Endometrium (tissue), 2 donors: ENCODE results near the gene CLTCL1.
"Not testable (repeated sequence)": the region's sequence is repeated elsewhere in the genome, so short reads cannot be mapped to it uniquely, and the experiment has no call there.

Experiments
- FAIRE-seq: peaks from 2 replicates; lab custom pipeline; 2012; peaks lifted over from hg19 to GRCh38; lab: Jason Lieb, UNC
- donor health status: control.
- donor health status: control.

Gene CLTCL1

GRCh38 chr22:19175602-19176174 lies 115.8 kb downstream of the CLTCL1 start:
- FAIRE-seq, result no peak

DNA sequence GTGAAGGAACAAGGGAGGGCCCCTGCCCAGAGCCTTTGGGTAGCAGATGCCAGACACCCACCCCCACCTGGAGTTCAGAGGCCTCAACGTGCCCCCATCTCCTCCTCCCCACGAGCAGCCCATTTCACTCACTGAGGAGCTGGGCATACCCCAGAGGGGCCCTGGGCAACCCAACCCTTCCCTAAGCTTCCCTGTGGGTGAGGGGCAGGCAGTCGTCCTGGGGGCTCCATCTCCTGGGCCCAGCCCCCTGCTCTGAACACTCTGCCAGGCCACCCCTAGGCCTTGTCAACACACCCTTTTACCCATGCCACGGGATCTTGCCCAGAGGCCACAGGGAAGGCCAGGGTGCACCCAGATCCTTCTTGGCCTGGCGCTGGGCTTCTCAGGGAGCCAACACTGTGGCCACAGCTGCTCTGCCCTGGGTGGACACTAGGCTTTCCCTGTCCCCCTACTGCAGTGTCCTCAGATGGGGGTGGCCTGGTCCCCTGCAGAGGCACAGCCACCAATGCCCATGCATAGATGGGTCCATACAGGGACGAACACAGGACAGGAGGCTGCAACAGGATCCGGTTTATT lies 116.4 kb downstream of the CLTCL1 start:
- no peak for FAIRE-seq

- no peak for FAIRE-seq
Measured at GRCh38 chr22:19174106-19175025, 117.2 kb downstream of the CLTCL1 start.

GRCh38 chr22:19173047-19174035 lies 118.2 kb downstream of the CLTCL1 start:
- FAIRE-seq, result no peak

DNA sequence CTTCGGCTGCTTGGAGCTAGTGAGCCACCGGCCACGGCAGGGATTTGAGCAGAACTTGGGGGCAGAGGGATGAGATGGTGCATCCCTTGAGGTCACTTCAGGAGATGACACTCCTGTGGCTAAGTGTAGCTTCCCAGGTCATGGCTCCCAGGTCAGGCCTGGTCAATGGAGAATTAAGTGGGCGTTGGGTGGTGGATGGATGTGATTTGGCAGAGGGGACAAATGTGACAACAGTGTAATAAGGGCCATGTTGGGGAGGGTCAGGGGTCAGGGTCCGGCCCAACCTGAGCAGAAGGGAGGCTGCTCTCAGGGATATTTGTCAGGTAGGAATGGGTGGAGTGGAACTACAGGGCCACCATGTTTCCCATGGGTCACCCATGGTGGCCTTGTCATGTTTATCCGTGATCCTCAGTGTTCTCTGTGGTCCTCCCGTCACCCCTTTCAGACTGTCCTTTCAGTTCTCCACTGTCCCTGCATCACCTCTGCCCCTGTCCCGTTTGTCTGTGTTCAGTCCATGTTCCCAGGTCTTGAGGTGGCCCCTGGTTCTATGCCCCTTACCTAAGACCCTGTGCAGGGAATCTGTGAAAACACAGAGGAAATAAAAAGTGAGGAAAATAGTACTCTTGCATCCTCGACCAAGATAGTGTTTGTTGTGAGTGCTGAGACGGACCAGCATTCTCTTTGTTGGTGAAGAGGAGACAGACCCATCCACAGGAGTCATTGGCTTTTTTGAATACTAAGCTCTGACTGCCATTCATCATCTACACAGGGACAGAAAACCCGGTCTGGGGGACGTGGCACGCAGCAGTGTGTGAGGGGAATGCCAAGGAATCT lies 119.1 kb downstream of the CLTCL1 start:
- FAIRE-seq, result no peak

DNA sequence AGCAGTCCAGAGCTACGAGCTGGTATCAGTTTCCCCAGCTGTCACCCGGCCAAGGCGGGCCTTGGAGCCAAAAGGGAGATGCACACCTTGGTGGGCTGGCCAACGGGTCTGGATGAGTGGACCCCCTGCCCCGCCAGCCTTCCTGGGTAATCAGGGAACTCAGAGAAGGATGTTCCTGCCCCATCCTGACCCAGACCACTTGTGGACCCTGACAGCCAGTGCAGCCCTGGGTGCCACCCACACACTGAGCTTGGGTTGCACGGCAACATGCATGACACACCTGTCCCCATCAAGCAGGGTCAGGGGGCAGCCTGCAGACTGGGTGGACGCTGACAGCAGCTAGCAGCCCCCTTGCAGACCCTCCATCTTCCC lies 121.6 kb downstream of the CLTCL1 start:
- no peak for FAIRE-seq

GRCh38 chr22:19169002-19169946 lies 122.2 kb downstream of the CLTCL1 start:
- FAIRE-seq, result no peak

GRCh38 chr22:19168088-19168890 lies 123.2 kb downstream of the CLTCL1 start:
- FAIRE-seq, result no peak

DNA sequence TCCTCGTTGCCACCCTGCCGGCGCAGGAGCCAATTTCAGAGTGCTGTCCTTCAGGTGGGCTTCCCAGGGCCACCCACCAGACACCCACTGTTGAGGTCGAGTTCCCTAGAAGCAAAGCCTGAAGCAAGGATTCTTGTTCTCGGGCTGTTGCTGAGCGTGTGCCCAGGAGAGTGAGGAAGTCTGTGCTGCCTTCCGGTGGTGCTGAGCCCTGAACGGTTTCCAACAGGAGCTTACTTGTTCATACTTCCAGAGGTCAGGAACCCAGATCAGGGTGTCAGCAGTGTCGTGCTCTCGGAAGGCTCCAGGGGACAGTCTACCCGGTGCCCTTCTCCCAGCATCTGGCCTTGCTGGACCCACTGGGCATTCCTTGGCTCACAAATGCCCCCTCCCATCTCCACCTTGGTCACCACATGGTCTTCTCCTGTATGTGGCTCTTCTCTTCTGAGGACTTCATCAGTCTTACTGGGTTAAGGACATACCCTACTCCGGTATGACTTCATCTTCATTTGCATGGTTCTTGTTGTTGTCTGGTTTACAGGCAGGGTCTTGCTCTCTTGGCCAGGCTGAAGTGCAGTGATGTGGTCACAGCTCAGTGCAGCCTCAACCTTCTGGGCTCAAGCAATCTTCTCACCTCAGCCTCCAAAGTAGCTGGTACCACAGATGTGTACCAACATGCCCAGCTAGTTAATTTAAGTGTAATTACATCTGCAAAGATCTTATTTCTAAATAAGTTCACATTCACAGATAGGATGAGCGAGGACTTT lies 124.2 kb downstream of the CLTCL1 start:
- no peak for FAIRE-seq

- no peak for FAIRE-seq
Measured at GRCh38 chr22:19166421-19166820, 125.1 kb downstream of the CLTCL1 start.

DNA sequence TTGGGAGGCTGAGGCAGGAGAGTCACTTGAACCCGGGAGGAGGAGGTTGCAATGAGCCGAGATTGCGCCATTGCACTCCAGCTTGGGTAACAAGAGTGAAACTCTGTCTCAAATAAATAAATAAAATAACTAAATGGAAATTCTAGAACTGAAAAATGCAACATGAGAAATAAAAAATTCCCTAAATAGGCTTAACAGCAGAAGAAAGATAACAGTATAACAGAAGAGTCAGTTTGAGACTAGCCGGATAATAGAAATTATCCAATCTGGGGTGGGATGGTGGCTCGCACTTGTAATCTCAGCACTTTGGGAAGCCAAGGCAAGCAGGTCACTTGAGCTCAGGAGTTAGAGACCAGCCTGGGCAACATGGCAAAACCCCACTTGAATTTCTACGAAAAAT lies 127.1 kb downstream of the CLTCL1 start:
- no peak for FAIRE-seq

DNA sequence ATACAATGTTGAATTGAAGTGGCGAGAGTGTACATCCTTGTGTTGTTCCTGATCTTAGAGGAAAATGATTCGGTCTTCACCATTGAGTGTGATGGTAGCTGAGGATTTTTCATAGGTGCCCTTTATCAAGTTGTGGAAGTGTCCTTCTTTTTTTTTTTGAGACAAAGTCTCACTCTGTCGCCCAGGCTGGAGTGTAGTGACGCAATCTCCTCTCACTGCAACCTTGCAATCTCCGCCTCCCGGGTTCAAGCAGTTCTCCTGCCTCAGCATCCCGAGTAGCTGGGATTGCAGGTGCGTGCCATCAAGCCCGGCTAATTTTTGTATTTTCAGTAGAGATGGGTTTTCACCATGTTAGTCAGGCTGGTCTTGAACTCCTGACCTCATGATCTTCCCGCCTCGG lies 132.9 kb downstream of the CLTCL1 start:
- not testable (repeated sequence) for FAIRE-seq

- FAIRE-seq, result not testable (repeated sequence)
Measured at GRCh38 chr22:19156109-19156508, 135.4 kb downstream of the CLTCL1 start.

- no peak for FAIRE-seq
Measured at GRCh38 chr22:19152942-19153883, 138.3 kb downstream of the CLTCL1 start.

DNA sequence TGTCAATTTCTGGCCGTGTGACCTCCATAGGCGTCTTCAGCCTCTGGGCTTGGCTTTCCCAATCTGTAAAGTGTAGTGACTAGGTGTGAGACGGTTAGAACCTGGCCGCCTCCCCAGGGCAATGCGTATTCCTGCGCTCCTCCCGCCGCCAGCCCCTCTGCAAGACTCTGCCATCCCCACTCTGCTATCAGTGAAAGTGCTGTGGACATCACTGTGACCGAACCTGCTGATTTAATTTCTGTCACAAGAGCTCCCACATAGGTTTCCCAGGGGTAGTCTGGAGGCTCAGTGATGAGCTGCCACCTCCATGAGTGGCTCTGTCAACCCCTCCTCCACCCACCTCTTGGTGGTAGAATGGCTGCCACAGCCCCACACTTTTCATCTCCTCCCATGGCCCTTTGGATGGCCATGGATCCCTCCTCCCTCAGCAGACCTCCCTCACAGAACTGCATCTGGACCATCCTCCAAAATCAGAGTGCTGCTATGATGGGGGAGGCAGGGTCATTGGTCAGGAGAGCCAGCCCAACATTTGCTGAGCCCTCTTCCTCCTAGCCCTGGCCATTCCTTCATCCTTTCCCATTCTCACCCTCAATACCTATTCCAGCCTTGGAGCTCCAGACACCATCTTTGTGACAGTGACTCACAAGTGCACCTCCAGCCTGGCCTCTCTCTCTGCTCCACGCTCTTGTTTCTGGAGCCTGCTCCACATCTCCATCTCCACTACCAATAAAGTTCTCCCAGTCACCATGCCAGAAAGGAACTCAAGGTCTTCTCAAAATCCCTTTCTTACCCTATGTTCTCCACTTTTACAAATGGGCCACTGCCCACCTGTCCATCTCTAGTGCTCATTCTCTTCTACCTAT lies 140.0 kb downstream of the CLTCL1 start:
- FAIRE-seq, result no peak
